Omental fat pad (tissue), 4 donors: ENCODE results near the gene MCM8. TPM values are rescaled to one million over a fixed set of nuclear protein-coding genes. Genes with fewer than 3 reads are reported as not detected.
A peak's percentile ranks its signal among the peaks of the same experiment; 100 is the strongest.

Experiments
- ATAC-seq: fragments of 150-250 bp; one replicate; pipeline ENCODE4 v1.9.1; 2016; ENCODE audit warnings: mild to moderate bottlenecking, moderate library complexity; ENCODE audit not compliant: low FRiP score
- DNase-seq: peaks from one replicate; pipeline ENCODE4 v3.0.0-alpha.2; 2019; ENCODE audit warnings: low spot score
- total RNA-seq, 4 donors: library from RNA; depleted of rRNA; stranded (reverse); fragments of >200 nt; gene quantifications; one replicate each; pipeline ENCODE4 v1.1.0, GENCODE V29; 2016
- TF ChIP-seq, protein P1 (sequence below), 3 donors: fragments of 450-650 bp; IDR thresholded peaks; one replicate each; pipeline ENCODE4 v1.5.1; 2016 to 2017; ENCODE audit warnings: antibody characterized with exemption in 3 of 3, mild to moderate bottlenecking in 3 of 3, moderate library complexity in 2 of 3

Gene MCM8
- total RNA-seq, 4 donors from 2014 or later, result 2.3 to 8.0 (median 3.1) TPM

DNA sequence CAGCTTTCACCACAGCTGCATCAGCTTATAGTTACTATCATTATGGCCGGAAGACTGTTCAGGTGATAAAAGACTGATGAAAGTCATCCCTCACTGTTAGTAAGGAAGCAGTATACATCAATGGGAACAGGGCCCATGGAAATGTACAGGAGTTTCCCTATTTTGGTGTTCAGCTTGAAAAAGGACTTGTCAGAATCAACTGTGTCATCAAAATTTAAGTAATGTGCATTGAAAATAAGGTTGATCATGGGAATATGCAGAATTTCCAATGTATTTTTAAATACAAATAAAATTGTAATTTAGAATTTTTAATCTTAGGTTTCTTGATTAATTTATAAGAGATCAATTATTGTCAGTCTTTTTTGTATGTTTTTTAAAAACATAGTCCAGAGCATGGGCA, 86.6 kb downstream of the MCM8 start:
- TF ChIP-seq, protein P1, sequence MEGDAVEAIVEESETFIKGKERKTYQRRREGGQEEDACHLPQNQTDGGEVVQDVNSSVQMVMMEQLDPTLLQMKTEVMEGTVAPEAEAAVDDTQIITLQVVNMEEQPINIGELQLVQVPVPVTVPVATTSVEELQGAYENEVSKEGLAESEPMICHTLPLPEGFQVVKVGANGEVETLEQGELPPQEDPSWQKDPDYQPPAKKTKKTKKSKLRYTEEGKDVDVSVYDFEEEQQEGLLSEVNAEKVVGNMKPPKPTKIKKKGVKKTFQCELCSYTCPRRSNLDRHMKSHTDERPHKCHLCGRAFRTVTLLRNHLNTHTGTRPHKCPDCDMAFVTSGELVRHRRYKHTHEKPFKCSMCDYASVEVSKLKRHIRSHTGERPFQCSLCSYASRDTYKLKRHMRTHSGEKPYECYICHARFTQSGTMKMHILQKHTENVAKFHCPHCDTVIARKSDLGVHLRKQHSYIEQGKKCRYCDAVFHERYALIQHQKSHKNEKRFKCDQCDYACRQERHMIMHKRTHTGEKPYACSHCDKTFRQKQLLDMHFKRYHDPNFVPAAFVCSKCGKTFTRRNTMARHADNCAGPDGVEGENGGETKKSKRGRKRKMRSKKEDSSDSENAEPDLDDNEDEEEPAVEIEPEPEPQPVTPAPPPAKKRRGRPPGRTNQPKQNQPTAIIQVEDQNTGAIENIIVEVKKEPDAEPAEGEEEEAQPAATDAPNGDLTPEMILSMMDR (IDR thresholded peaks at IDR 0.05), result no peak
- ATAC-seq (no peak), DNase-seq (no peak)

DNA sequence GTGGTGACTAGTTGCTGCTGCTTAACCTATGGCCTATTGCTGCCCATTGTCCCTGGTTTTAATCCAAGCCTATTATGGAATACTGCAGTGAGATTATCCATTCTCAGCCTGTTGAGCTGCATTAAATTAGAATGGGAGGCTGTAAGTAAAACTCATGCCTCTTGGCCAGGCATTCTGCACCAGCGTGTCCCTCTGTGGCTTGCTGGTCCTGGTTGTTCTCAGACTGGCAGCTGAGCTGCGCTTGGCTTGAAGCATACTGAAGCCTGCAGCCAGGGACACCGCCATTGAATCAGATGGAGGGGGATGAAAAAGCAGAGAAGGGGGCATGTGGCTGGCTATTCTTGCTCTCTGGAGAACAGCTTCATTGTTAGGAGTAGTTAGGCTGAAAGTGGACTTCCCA, 87.8 kb downstream of the MCM8 start:
- ATAC-seq, result no peak
- DNase-seq, result no peak
- TF ChIP-seq, protein P1 (IDR thresholded peaks at IDR 0.05), result no peak

DNA sequence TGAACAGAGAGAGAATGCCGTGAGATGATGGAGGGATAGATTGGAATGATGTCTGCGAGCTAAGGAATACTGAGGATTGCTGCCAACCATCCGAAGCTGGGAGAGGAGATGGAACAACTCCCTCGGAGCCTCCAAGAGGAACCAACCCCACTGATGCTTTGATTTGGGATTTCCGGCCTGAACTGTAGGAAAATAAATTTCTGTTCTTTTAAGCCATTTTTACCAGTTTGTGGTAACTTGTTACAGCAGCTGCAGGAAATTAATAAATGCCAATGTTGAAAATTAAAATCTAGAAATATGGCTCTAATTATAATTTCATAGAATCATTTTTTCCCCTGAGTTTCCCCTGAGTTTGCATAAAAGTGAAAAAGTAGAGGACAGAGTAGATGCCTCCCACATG, 89.3 kb downstream of the MCM8 start:
- no peak for DNase-seq
- ATAC-seq, result no peak
- TF ChIP-seq, protein P1 (IDR thresholded peaks at IDR 0.05), result no peak

DNA sequence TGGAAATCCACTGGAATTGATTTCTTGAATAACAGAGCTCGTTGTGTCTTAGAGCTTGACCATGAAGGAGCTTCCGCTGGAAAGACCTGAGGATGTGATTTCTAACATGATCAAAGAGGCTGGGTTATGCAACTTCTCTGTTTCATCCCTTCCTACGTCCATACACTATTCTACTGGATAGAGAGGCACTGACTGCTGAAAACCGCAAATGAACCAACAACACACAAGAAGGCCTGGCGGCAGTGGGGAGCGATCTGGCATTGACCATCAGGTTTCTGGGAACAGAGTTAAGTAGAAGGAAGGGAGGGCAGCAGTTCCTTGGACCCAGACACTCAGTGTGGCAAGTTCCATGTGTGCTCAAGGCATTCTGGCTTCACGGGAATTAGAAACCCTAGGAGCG, 90.1 kb downstream of the MCM8 start:
- TF ChIP-seq, protein P1 (IDR thresholded peaks at IDR 0.05), result no peak

DNA sequence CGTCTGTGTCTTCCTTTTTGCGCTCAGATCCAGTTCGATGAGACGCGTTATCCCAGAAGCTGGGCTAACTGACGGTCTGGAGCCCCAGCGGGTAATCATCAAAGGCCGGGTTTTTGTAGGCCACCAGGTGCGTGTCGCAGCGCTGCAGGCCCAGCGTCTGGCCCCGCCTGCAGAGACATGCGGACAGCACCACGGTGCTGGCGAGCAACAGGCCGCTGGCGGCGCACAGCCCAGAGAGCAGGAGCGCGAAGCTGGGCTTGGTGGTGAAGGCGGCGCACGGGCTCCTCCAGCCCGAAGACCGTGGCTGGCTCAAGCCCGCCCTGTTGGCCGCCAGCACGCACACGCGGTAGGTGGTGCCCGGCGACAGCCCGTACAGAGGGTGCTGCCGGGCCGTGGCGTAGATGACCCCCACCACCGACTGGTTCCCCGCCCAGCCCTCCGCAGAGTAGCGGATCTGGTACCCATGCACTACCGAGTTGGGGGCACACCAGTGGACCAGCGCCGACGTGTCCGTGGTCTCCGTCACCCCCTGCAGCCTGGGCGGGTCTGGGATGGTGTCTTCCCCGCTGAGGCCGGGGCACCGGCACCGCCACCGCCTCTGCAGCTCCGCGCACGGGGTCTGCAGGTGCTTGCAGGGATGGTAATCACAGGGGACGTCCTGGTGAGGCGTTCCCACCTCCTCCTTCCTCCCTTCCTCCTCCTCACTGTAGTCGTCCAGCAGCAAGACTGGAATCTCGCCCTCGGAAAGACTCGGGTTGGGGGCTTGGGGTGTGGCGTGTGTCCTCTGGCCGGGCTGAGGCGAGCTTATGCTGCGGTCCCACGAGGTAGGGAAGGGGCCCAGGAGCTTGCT, 90.7 kb downstream of the MCM8 start:
- no peak for ATAC-seq
- TF ChIP-seq, protein P1 (IDR thresholded peaks at IDR 0.05), result no peak
- DNase-seq, result no peak

More for the DNA sequence above, 90.1 kb downstream of the MCM8 start:
- no peak for DNase-seq
- ATAC-seq, result peak; percentile 45

DNA sequence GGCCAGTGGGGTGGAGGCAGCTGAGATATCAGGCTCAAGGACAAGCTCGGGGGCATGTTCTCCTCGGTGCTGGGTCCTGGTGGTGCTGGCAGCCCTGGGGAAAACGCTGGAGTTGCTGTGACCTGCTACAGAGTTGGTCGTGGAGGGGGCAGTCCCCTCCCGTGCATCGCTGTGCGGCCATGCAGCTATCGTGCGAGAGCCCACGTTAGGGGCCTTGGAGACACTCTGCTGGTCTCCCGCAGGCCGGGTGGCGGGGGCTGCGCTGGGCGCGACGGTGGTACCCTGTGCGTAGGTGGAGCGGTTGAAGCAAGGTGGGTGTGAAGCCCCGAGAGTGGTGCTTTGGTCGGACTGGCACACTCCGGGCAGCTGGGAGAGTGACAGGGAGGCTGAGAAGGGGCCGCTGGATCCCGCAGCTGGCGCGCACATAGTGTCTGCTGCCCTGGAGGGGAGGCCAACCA, 91.4 kb downstream of the MCM8 start:
- TF ChIP-seq, protein P1 (IDR thresholded peaks at IDR 0.05), result no peak
- DNase-seq (no peak), ATAC-seq (no peak)

DNA sequence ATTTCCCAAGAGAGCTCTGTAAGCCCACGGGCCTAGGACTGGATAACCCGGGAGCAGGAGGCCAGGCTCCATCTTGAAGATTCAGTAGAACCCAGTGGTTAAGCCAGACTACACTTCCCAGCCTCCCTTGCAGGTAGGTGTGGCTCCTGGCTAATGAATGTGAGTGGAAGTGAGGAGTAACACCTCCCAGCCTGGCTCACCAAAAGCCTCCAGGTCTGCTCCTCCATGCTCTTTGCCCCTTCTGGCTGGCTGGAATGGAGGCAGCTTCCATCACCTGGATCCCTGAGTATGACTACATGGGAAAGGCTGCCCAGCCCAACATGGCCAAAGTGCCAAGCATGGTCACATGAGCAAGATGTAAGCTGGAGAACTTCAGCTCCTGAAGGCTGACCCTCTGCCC, 93.7 kb downstream of the MCM8 start:
- DNase-seq (no peak), ATAC-seq (no peak)
- TF ChIP-seq, protein P1 (IDR thresholded peaks at IDR 0.05), result no peak
